A549 (cell line): ENCODE data around the gene RNU1-4.
"Not testable (repeated sequence)": the region's sequence is repeated elsewhere in the genome, so short reads cannot be mapped to it uniquely, and the experiment has no call there.

ENCODE experiments used
- CHD4 ChIP-seq: fragments of 200-600 bp; sonication (generic); IDR thresholded peaks from 2 replicates; pipeline ENCODE4 v1.6.1; 2016; ENCODE audit warnings: antibody characterized with exemption, mild to moderate bottlenecking, borderline replicate concordance
- CTCF ChIP-seq: fragments of >200 bp; sonication (Bioruptor Twin); formaldehyde crosslinking; IDR thresholded peaks from 3 replicates; pipeline ENCODE4 v1.5.1; 2016
- EP300 ChIP-seq, 2 experiments: fragments of >200 bp; sonication (Bioruptor Twin); formaldehyde crosslinking; IDR thresholded peaks; 2 replicates in 1 of 2; 3 replicates in 1 of 2; pipeline ENCODE4 v1.6.1; 2016 to 2017
- HDAC2 ChIP-seq: fragments of 200-600 bp; sonication (generic); IDR thresholded peaks from 2 replicates; pipeline ENCODE4 v1.6.1; 2016
- JUN ChIP-seq, 2 experiments: fragments of >200 bp; sonication (Bioruptor Twin); formaldehyde crosslinking; IDR thresholded peaks; 2 replicates in 1 of 2; 3 replicates in 1 of 2; pipeline ENCODE4 v1.6.1; 2016 to 2017
- MAFK ChIP-seq: fragments of 450-650 bp; IDR thresholded peaks from 2 replicates; pipeline ENCODE4 v1.6.1; 2014; ENCODE audit not compliant: partially characterized antibody
- MAX ChIP-seq: IDR thresholded peaks from 2 replicates; pipeline ENCODE4 v1.6.1; 2012
- MYC ChIP-seq: IDR thresholded peaks from 2 replicates; pipeline ENCODE4 v1.6.1; 2012; ENCODE audit warnings: mild to moderate bottlenecking, inconsistent platforms, low read length, improper control_type of control experiment, borderline replicate concordance
- PBX3 ChIP-seq: IDR thresholded peaks from 2 replicates; pipeline ENCODE4 v1.6.1; 2012
- PHF8 ChIP-seq: fragments of 200-600 bp; sonication (generic); IDR thresholded peaks from 2 replicates; pipeline ENCODE4 v1.6.1; 2016; ENCODE audit warnings: low read depth, mild to moderate bottlenecking, antibody characterized with exemption, moderate library complexity, borderline replicate concordance
- POLR2A ChIP-seq: IDR thresholded peaks from 2 replicates; pipeline ENCODE4 v1.6.1; 2012; ENCODE audit warnings: mild to moderate bottlenecking, low read length
- SMC3 ChIP-seq: fragments of >200 bp; sonication (Bioruptor Twin); formaldehyde crosslinking; IDR thresholded peaks from 3 replicates; pipeline ENCODE4 v1.6.1; 2018; ENCODE audit warnings: inconsistent platforms

GRCh38 chr1:16786362-16786761 is 46.0 kb downstream of the RNU1-4 start:
- not testable (repeated sequence) for TF ChIP-seq CTCF; PHF8; PBX3; MYC; JUN (IDR thresholded peaks at IDR 0.05); SMC3; HDAC2; POLR2A; EP300 (IDR thresholded peaks at IDR 0.05); MAFK; CHD4; MAX
